Limb (tissue), 2 donors: ENCODE data around the gene DAB1.

Source experiments
- DNase-seq, 2 donors: peaks; one replicate each; pipeline ENCODE4 v3.0.0-alpha.2; 2016; ENCODE audit errors: extremely low spot score in 2 of 2

The DAB1 gene

DNA sequence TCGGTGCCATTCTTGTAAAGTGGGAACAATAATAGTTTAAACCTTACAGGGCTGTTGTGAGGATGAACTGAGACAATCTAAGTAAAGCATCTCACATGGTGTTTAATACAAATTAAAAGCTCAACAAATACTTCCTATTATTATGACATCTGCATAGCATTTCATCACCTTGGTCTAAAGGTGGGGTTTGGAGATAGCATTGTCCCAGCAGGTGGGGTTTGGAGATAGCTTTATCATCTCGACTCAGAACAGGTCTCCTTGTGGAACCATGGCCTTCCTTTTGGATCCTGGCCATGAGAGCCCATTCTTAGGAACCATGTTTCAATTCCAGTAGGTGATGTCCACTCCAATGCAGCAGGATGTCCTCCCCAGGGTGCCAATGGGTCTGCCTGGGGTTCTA is 437.5 kb downstream of the DAB1 start:
- DNase-seq: no peak

DNA sequence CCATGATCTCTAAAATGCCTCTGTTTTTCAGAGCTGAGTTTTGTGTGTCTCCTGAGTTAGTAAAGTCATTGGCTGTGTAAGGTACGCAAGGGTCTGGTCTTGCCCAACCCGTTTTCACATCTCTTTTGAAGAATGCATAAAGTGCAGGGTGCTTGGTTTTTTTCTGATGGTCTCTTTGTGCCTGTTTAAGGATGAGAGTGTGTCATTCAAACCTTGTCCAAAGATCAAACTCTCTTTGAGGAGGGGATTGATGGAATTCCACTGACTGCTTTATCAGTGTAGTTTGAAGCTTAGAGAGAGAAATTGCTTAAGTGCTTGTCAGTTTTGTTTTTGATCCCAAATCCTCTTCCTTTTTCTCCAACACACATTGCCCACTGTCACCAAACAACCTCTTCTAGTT is 438.0 kb downstream of the DAB1 start:
- DNase-seq: no peak

DNA sequence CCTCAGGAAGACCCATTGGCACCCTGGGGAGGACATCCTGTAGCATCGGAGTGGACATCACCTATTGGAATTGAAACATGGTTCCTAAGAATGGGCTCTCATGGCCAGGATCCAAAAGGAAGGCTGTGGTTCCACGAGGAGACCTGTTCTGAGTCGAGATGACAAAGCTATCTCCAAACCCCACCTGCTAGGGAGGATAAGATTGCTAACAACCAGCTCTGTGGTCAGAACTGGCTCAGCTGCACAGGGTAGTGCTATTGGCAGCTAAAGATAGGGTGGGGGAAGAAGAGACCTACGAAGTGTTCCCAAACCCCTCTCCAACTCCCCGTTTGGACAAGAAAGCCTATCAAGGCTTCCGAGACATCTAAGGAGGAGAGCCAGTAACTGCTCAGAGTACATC is 440.4 kb downstream of the DAB1 start:
- no peak for DNase-seq

DNA sequence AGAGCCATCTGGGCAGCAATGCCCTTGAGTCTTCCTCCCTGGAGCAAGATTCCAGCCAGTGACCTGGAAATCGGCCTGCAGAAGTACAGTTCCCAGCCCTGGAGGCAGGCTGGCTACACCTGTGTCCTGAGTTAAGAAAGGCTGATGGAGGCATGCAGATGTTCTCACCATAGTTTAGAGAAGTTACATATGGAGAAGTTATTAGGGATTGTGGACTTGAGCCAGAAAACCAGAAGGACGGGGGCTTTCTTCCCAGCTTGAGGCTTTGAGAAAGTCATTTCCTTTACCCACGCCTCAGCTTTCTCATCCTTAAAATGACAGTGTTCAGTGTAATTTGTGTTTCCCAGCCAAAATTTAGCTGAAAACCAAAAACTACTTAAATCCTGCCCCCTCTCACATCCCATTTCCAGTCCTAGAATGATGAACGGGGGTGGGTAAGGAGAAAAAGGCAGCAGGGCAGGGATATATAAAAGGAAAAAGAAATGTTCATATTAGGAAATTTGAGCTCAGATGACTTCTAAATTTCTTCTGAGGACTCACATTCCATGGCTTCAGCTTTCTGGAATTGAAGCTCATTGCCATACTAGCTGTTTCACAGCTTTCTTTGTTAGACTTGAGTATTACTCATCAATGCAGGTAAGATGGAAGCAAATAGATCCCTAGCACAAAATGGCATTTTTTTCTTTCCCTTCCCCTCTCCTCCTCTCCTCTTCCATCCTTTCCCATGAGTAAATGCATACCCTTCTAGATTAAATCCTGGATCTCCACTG is 443.7 kb downstream of the DAB1 start:
- DNase-seq: peak; percentile 18 to 28

- DNase-seq: no peak
Measured at GRCh38 chr1:56978819-56979218, 445.0 kb downstream of the DAB1 start.

- DNase-seq: no peak
Measured at GRCh38 chr1:56977910-56978309, 445.9 kb downstream of the DAB1 start.

- no peak for DNase-seq
Measured at GRCh38 chr1:56975446-56975845, 448.4 kb downstream of the DAB1 start.

- no peak for DNase-seq
Measured at GRCh38 chr1:56973923-56974742, 449.7 kb downstream of the DAB1 start.

- DNase-seq: no peak
Measured at GRCh38 chr1:56972976-56973375, 450.9 kb downstream of the DAB1 start.

GRCh38 chr1:56970280-56970679 is 453.6 kb downstream of the DAB1 start:
- DNase-seq: no peak

GRCh38 chr1:56968878-56969495 is 454.9 kb downstream of the DAB1 start:
- no peak for DNase-seq

GRCh38 chr1:56967900-56968832 is 455.7 kb downstream of the DAB1 start:
- peak in 1 of 2 donors; percentile 33 for DNase-seq

GRCh38 chr1:56967355-56967754 is 456.5 kb downstream of the DAB1 start:
- DNase-seq: no peak

DNA sequence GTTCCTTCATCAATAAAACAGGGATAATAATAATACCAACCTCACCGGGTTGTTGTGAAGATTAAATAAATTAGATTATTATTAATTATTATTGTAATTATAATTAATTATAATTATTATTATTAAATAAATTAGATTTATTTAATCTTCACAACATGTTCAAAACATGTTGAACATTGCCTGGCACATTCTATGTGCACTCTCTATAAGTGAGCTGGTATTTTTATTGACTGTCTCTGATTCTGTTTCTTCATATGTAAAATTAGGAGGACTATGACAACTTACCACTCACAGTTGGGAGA is 457.2 kb downstream of the DAB1 start:
- DNase-seq: no peak

DNA sequence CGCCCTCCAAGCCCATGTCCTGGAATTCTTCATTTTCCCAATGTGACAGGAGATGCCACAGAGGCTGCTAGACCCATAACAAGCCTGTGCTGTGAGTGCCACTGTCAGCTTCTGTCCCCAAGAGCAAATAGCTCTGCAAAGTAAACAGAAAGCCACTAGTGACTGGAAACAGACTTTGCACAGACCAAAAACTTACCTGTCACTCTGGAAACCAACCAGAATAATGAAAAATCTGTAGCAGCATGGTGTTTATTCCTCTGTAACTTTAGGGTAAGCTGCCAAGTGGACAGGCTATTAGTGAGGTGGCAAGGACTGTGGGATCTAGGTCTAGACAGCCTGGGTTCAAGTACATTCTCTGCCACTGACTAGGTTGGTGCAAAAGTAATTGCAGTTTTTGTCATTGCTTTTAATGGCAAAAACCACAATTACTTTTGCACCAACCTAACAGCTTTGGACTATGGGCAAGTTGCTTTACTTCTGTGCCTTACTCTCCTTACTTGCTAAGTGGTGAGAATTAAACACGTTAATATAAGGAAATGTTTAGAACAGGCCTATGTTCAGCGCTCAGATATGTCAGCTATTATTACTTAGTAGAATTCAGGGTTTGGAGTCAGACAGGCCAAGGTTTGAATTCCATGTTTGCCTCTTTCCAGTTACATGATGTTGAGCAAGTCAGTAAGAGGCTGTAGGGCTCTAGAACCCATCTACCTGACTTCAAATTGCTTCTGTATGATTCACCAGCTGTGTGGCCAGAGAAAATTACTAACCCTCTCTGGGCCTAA is 457.8 kb downstream of the DAB1 start, which contains the start of gene C8B:
Gene C8B, minus strand, starts transcription at position 100 of the 782 bp plus-strand sequence. Its CDS starts 67 bp downstream, at position 33.
- DNase-seq: no peak

- no peak for DNase-seq
Measured at GRCh38 chr1:56965191-56965590, 458.7 kb downstream of the DAB1 start.

GRCh38 chr1:56964349-56965017 is 459.4 kb downstream of the DAB1 start:
- DNase-seq: no peak

DNA sequence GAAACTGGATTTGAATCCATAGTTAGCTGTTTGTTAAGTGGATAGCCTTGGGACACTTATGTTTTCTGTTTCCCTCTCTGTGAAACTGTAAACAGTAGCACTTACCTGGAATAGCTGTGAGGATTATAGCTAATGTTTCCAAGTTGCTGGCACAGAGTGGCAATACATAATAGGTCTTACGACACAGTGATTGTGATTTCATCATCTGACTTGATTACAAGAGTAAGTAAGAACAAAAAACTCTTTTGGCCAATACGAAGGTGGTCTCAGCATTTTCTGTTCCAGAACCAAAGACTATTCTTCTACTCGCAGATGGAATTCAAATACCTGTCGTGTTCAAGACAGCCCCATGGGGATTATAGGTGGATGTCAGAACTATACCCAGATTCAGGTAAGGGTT is 460.2 kb downstream of the DAB1 start:
- no peak for DNase-seq

- DNase-seq: no peak
Measured at GRCh38 chr1:56961426-56961825, 462.4 kb downstream of the DAB1 start.

- no peak for DNase-seq
Measured at GRCh38 chr1:56958526-56958925, 465.3 kb downstream of the DAB1 start.
